Natural killer cell (primary cell): Measurements from ENCODE around the gene KLHDC10. TPM values are rescaled to one million over a fixed set of nuclear protein-coding genes. Genes with fewer than 3 reads are reported as not detected.

Experiments used
- ATAC-seq, 3 donors: fragments of 150-1000 bp in 2 of 3; fragments of 200-7000 bp in 1 of 3; cut with Tn5 transposase; 1 replicate in 1 of 3; 2 replicates in 2 of 3; pipeline ENCODE4 v1.10.0; 2021; ENCODE audit warnings: mild to moderate bottlenecking in 2 of 3, moderate library complexity in 2 of 3
- DNase-seq, 2 donors: peaks; one replicate each; pipeline versions ENCODE4 v3.0.0 to v3.0.0-alpha.2; 2013 to 2021; ENCODE audit warnings: mixed read lengths in 1 of 2
- H3K27ac ChIP-seq: one replicate; pipeline ENCODE4 v1.5.1; 2013; ENCODE audit warnings: mild to moderate bottlenecking, low read length
- H3K27me3 ChIP-seq: one replicate; pipeline ENCODE4 v1.6.1; 2013; ENCODE audit warnings: low read length; ENCODE audit not compliant: control insufficient read depth, insufficient read depth
- H3K36me3 ChIP-seq: one replicate; pipeline ENCODE4 v1.6.1; 2013; ENCODE audit warnings: low read length; ENCODE audit not compliant: control insufficient read depth, insufficient read depth
- H3K4me1 ChIP-seq: one replicate; pipeline ENCODE4 v1.6.1; 2013; ENCODE audit warnings: low read length; ENCODE audit not compliant: control insufficient read depth, insufficient read depth
- H3K4me3 ChIP-seq: one replicate; pipeline ENCODE4 v1.5.1; 2013; ENCODE audit warnings: low read length
- H3K9me3 ChIP-seq: one replicate; pipeline ENCODE4 v1.6.1; 2013; ENCODE audit warnings: low read length; ENCODE audit not compliant: control insufficient read depth, insufficient read depth
- H3K27ac Mint-ChIP-seq, 2 donors: one replicate each; pipeline ENCODE4 v1.8.0; 2022; ENCODE audit warnings: mild to moderate bottlenecking in 2 of 2, mixed read lengths in 2 of 2, moderate library complexity in 1 of 2
- H3K27me3 Mint-ChIP-seq, 2 donors: one replicate each; pipeline ENCODE4 v1.8.0; 2022; ENCODE audit warnings: low read depth in 2 of 2, mixed read lengths in 2 of 2
- H3K36me3 Mint-ChIP-seq: one replicate; pipeline ENCODE4 v1.8.0; 2022; ENCODE audit warnings: mixed read lengths
- H3K4me1 Mint-ChIP-seq, 2 donors: one replicate each; pipeline ENCODE4 v1.8.0; 2022; ENCODE audit warnings: mixed read lengths in 2 of 2
- H3K4me3 Mint-ChIP-seq: one replicate; pipeline ENCODE4 v1.8.0; 2022; ENCODE audit warnings: mild to moderate bottlenecking, moderate library complexity, mixed read lengths
- H3K9me3 Mint-ChIP-seq, 2 donors: one replicate each; pipeline ENCODE4 v1.8.0; 2022; ENCODE audit warnings: mixed read lengths in 2 of 2
- WGBS: methylation state at CpG from one replicate; pipeline ENCODE4 v1.1.7; 2013; ENCODE audit warnings: missing lambda C conversion rate; ENCODE audit not compliant: insufficient coverage; 5-methylcytosine and 5-hydroxymethylcytosine counted together
- intact Hi-C: fragments of 100-400 bp; cut with micrococcal nuclease; formaldehyde crosslinking; loops from one replicate; pipeline ENCODE4 v1.14.2; 2022
- total RNA-seq, 4 donors: library from RNA; stranded (reverse); fragments of 120-200 nt in 1 of 4; gene quantifications; one replicate each; pipeline versions ENCODE4 v1.2.3 to v1.2.4, GENCODE V29; 2013 to 2022
- TF ChIP-seq, protein P1 (sequence below): fragments of 200-600 bp; IDR thresholded peaks from one replicate; pipeline ENCODE4 v1.8.0; 2022; ENCODE audit warnings: antibody characterized with exemption

Gene KLHDC10
- total RNA-seq, 3 donors from 2014 or later (not counting 1 experiment from before 2014, with no cell fraction given): 13.6 to 23.2 (median 21.9) TPM

GRCh38 chr7:130135208-130136205 is 65.2 kb downstream of the KLHDC10 start:
- 96% methylated on average over 8 of the region's 10 CpGs for WGBS
- Mint-ChIP-seq H3K36me3 (peaks cover 13% of the 10 kb centered on the region), H3K4me3 (no peak overlapping the region), H3K9me3 (no peaks in the 10 kb centered on the region), H3K27ac (no peak overlapping the region), H3K4me1 (peaks cover 14 to 17% of the 10 kb centered on the region in 2 donors), H3K27me3 (no peaks in the 10 kb centered on the region)
- Histone ChIP-seq H3K27ac (no peak overlapping the region), H3K36me3 (peaks cover 32% of the 10 kb centered on the region), H3K9me3 (no peaks in the 10 kb centered on the region), H3K4me3 (no peak overlapping the region), H3K4me1 (no peaks in the 10 kb centered on the region), H3K27me3 (no peaks in the 10 kb centered on the region)
- DNase-seq: no peak
- ATAC-seq: no peak
- intact Hi-C loops: no loop called here
- TF ChIP-seq, protein P1, sequence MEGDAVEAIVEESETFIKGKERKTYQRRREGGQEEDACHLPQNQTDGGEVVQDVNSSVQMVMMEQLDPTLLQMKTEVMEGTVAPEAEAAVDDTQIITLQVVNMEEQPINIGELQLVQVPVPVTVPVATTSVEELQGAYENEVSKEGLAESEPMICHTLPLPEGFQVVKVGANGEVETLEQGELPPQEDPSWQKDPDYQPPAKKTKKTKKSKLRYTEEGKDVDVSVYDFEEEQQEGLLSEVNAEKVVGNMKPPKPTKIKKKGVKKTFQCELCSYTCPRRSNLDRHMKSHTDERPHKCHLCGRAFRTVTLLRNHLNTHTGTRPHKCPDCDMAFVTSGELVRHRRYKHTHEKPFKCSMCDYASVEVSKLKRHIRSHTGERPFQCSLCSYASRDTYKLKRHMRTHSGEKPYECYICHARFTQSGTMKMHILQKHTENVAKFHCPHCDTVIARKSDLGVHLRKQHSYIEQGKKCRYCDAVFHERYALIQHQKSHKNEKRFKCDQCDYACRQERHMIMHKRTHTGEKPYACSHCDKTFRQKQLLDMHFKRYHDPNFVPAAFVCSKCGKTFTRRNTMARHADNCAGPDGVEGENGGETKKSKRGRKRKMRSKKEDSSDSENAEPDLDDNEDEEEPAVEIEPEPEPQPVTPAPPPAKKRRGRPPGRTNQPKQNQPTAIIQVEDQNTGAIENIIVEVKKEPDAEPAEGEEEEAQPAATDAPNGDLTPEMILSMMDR: no peak

DNA sequence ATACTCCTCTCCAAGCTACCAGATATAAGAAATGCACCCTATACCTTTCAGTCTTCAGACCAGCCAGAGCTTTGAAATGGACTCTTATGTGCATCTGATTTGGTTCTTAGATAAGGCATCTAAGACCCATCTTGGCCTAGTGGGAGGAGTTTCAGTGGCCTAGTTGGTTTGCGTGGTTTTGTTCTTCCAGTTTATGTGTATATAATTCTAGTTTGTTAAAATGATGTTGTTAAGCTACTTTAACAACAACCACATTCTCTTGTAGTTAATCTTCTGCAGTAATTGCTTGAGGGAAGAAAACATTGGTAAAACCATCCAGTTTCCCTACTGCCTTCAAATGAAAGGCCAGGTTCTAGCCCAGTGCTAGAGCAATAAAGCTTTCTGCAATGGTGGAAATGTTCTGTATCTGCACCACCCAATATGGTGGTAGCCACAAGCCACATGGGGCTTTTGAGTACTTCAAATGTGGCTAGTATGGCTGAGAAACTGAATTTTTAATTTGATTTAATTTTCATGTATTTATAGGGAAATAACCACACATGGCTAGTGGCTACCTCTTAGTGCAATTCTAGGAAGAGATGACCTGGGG is 66.3 kb downstream of the KLHDC10 start:
- peaks cover 22% of the 10 kb centered on the region for H3K36me3 ChIP-seq
- H3K4me1 ChIP-seq: peaks cover 11% of the 10 kb centered on the region
- no peak overlapping the region for H3K4me3 ChIP-seq
- TF ChIP-seq, protein P1: no peak
- no peaks in the 10 kb centered on the region for H3K27me3 ChIP-seq
- Mint-ChIP-seq H3K27me3 (no peaks in the 10 kb centered on the region), H3K27ac (no peak overlapping the region), H3K4me3 (no peak overlapping the region), H3K4me1 (peaks cover 14 to 28% of the 10 kb centered on the region in 2 donors), H3K36me3 (peaks cover 2% of the 10 kb centered on the region), H3K9me3 (no peaks in the 10 kb centered on the region)
- no peaks in the 10 kb centered on the region for H3K9me3 ChIP-seq
- ATAC-seq: no peak
- H3K27ac ChIP-seq: no peak overlapping the region
- 67% methylated on average over 1 of the region's 1 CpG for WGBS
- intact Hi-C loops: no loop called here
- no peak for DNase-seq

GRCh38 chr7:130137207-130137606 is 66.9 kb downstream of the KLHDC10 start:
- Histone ChIP-seq H3K4me3 (no peak overlapping the region), H3K4me1 (peaks cover 15% of the 10 kb centered on the region), H3K27me3 (no peaks in the 10 kb centered on the region), H3K9me3 (no peaks in the 10 kb centered on the region), H3K36me3 (peaks cover 20% of the 10 kb centered on the region), H3K27ac (no peak overlapping the region)
- Mint-ChIP-seq H3K9me3 (no peaks in the 10 kb centered on the region), H3K4me3 (no peak overlapping the region), H3K27me3 (no peaks in the 10 kb centered on the region), H3K36me3 (no peaks in the 10 kb centered on the region), H3K4me1 (peaks cover 14 to 30% of the 10 kb centered on the region in 2 donors), H3K27ac (no peak overlapping the region)
- WGBS: 96% methylated on average over 3 of the region's 4 CpGs
- no peak for ATAC-seq
- intact Hi-C loops: no loop called here
- DNase-seq: no peak
- TF ChIP-seq, protein P1: no peak
